ENCODE measurements around the gene TYROBP.
"Not testable (repeated sequence)": the region's sequence is repeated elsewhere in the genome, so short reads cannot be mapped to it uniquely, and the experiment has no call there.

Gene TYROBP

GRCh38 chr19:35895911-35896642, 12.0 kb downstream of the TYROBP start:
- no peak for DNase-seq (ENCODE audit: extremely low read depth, insufficient read length)
- Histone ChIP-seq H3K36me3 (ENCODE audit: control insufficient read depth, insufficient read depth, low read length) (peaks cover 30% of the 10 kb centered on the region), H3K4me3 (replicated peaks; ENCODE audit: low read depth, low read length) (no peak overlapping the region), H3K27me3 (replicated peaks; ENCODE audit: control insufficient read depth, insufficient read depth, low read length) (no peaks in the 10 kb centered on the region)
- TF ChIP-seq, protein P1, sequence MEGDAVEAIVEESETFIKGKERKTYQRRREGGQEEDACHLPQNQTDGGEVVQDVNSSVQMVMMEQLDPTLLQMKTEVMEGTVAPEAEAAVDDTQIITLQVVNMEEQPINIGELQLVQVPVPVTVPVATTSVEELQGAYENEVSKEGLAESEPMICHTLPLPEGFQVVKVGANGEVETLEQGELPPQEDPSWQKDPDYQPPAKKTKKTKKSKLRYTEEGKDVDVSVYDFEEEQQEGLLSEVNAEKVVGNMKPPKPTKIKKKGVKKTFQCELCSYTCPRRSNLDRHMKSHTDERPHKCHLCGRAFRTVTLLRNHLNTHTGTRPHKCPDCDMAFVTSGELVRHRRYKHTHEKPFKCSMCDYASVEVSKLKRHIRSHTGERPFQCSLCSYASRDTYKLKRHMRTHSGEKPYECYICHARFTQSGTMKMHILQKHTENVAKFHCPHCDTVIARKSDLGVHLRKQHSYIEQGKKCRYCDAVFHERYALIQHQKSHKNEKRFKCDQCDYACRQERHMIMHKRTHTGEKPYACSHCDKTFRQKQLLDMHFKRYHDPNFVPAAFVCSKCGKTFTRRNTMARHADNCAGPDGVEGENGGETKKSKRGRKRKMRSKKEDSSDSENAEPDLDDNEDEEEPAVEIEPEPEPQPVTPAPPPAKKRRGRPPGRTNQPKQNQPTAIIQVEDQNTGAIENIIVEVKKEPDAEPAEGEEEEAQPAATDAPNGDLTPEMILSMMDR (IDR thresholded peaks at IDR 0.05; ENCODE audit: insufficient read depth, low read length, poor library complexity, severe bottlenecking): no peak

DNA sequence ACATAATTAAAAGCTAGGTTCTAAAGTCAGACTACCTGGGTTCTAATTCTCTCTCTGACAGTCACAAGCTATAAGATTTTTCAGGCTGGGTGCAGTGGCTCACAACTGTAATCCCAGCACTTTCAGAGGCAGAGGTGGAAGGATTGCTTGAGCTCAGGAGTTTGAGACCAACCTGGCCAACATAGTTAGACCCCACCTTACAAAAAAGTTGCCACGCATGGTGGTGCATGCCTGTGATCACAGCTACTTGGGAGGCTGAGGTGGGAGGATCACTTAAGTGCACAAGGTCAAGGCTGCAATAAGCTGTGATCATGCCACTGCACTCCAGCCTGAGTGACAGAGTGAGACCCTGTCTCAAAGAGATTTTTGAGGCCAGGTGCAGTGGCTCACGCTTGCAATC, 13.8 kb downstream of the TYROBP start:
- no peak for DNase-seq (ENCODE audit: extremely low read depth, insufficient read length)
- no peak overlapping the region for H3K4me3 ChIP-seq (replicated peaks; ENCODE audit: low read depth, low read length)
- TF ChIP-seq, protein P1 (IDR thresholded peaks at IDR 0.05; ENCODE audit: insufficient read depth, low read length, poor library complexity, severe bottlenecking): no peak
- H3K36me3 ChIP-seq (ENCODE audit: control insufficient read depth, insufficient read depth, low read length): peaks cover 40% of the 10 kb centered on the region
- no peaks in the 10 kb centered on the region for H3K27me3 ChIP-seq (replicated peaks; ENCODE audit: control insufficient read depth, insufficient read depth, low read length)

- DNase-seq (ENCODE audit: extremely low read depth, insufficient read length); H3K4me3 ChIP-seq (replicated peaks; ENCODE audit: low read depth, low read length); H3K27me3 ChIP-seq (replicated peaks; ENCODE audit: control insufficient read depth, insufficient read depth, low read length): not testable (repeated sequence)
- peaks cover 33% of the 10 kb centered on the region for H3K36me3 ChIP-seq (ENCODE audit: control insufficient read depth, insufficient read depth, low read length)
Observed at GRCh38 chr19:35891819-35892218, 16.3 kb downstream of the TYROBP start.

DNA sequence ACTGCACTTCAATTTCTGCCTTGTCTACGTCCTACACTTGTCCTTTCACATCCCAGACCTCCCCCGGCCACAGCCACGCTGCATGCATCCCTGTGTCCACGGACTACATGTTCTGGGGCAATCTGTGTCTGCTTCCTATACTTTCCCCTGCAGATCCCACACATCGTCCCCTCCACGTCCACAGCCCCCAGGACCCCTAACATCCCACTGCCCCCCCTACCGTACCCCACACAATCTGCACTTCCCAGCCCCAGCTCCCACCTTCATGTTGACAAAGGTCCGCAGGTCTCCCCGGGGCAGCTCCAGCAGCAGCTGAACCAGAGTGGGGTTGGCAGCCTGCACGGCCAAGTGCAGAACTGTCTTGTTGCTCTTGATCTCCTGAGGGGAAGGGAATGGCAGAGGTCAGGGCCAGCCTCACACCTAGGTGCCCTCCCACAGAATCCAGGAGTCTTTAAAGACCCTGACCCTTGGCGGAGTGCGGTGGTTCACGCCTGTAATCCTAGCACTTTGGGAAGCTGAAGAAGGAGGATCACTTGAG, 17.9 kb downstream of the TYROBP start:
- Histone ChIP-seq H3K36me3 (ENCODE audit: control insufficient read depth, insufficient read depth, low read length) (peaks cover 22% of the 10 kb centered on the region), H3K4me3 (replicated peaks; ENCODE audit: low read depth, low read length) (no peak overlapping the region)

DNA sequence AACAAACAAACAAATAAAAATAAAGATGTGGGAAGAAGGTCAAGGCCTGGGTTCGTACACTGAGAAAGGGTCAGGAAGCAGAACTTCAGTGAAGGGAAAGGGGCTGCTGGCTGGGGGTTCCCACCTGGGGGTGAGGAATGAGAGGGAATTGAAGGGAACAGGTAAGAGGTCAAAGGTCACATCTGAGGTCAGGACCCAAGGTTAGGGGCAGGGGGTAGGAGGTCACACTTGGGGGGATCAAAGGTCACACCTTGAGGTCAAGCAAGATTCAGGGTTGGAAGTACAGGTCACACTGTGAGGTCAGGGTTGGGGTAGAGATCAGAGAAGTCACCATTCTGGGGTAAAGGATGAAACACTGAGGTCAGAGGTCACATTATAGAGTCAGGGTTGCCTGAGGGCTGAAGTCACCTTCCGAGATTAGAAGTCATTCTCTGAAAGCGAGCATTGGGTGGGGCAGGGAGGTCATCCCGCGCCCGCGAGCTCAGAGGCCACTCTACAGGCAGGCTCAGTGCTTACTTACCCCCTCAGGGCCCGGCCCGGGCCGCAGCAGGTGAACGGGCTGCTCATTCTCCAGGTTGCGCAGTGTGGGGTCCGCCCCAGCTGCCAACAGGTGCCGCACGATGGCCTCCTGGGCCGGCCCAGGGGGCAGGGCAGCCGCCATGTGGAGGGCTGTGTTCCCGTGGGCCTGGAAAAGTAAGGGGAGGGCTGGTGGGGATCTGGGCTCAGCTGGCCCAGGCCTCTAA, 18.6 kb downstream of the TYROBP start:
- TF ChIP-seq, protein P1 (IDR thresholded peaks at IDR 0.05; ENCODE audit: insufficient read depth, low read length, poor library complexity, severe bottlenecking): no peak
- DNase-seq (ENCODE audit: extremely low read depth, insufficient read length): no peak
- H3K4me3 ChIP-seq (replicated peaks; ENCODE audit: low read depth, low read length): no peak overlapping the region
- H3K27me3 ChIP-seq (replicated peaks; ENCODE audit: control insufficient read depth, insufficient read depth, low read length): no peaks in the 10 kb centered on the region
- H3K36me3 ChIP-seq (ENCODE audit: control insufficient read depth, insufficient read depth, low read length): peaks cover 21% of the 10 kb centered on the region

More for the DNA sequence above, 17.9 kb downstream of the TYROBP start:
- no peak for DNase-seq (ENCODE audit: extremely low read depth, insufficient read length)
- TF ChIP-seq, protein P1 (IDR thresholded peaks at IDR 0.05; ENCODE audit: insufficient read depth, low read length, poor library complexity, severe bottlenecking): no peak
- H3K27me3 ChIP-seq (replicated peaks; ENCODE audit: control insufficient read depth, insufficient read depth, low read length): no peaks in the 10 kb centered on the region

- Histone ChIP-seq H3K36me3 (ENCODE audit: control insufficient read depth, insufficient read depth, low read length) (peaks cover 19% of the 10 kb centered on the region), H3K4me3 (replicated peaks; ENCODE audit: low read depth, low read length) (no peak overlapping the region), H3K27me3 (replicated peaks; ENCODE audit: control insufficient read depth, insufficient read depth, low read length) (no peaks in the 10 kb centered on the region)
- DNase-seq (ENCODE audit: extremely low read depth, insufficient read length): no peak
- TF ChIP-seq, protein P1 (IDR thresholded peaks at IDR 0.05; ENCODE audit: insufficient read depth, low read length, poor library complexity, severe bottlenecking): no peak
Observed at GRCh38 chr19:35888398-35888797, 19.7 kb downstream of the TYROBP start.

Data from GM06990 (cell line).